ENCODE results near the gene TP53INP2. TPM values are rescaled to one million over a fixed set of nuclear protein-coding genes. Genes with fewer than 3 reads are reported as not detected.

TP53INP2 gene
- total and polyA plus RNA-seq, 2 of the 4 experiments (the other 2 are of a cell fraction), result 1.3 to 7.4 TPM

DNA sequence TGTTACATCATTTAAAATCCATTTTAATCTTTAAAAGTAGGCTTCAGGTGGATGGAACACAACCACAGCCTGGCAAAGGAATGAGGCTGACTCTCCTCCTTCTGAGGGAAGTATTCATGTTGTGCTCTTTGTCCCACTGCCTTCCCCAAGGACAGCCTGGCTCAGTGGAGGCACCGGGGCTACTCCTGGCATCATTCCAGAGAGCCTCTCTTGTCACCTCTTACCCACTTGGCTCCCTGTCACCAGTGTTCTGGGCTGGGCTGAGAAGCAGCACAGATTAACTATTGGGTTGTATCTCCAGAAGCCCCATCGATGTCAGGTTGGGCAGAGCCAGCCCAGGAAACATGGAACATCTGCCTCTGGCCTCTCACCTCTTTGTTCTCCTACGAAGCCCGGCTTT, 10.7 kb upstream of the TP53INP2 start:
- H2AK9ac ChIP-seq (replicated peaks; ENCODE audit: low read depth, low read length, poor library complexity), result no peak overlapping the region
- no peak overlapping the region for H3K56ac ChIP-seq (ENCODE audit: extremely low read depth, insufficient read depth, low read length)
- H3K4me1 ChIP-seq (ENCODE audit: control insufficient read depth, insufficient read depth, low read length), result no peaks in the 10 kb centered on the region
- WGBS, 2 experiments (ENCODE audit: extremely low coverage in 2 of 2, insufficient read length in 1 of 2), result 44% methylated on average over 3 of the region's 4 CpGs; no CpG with 5 or more reads in 1 of the 2 experiments
- intact Hi-C loops (cut with micrococcal nuclease), result no loop called here
- no peaks in the 10 kb centered on the region for H3K79me1 ChIP-seq (ENCODE audit: low read depth in 1 of 2, low read length in 2 of 2)
- CTCF ChIA-PET, result no interaction called here
- ATAC-seq (ENCODE audit: low read depth) (no peak), DNase-seq (no peak)
- H4K8ac ChIP-seq (ENCODE audit: low read depth in 2 of 2, low read length in 2 of 2), result no peak overlapping the region
- H3K4ac ChIP-seq (ENCODE audit: low read depth, low read length), result no peak overlapping the region
- H2BK5ac ChIP-seq (ENCODE audit: low read depth, low read length, poor library complexity, severe bottlenecking), result no peak overlapping the region
- H2BK20ac ChIP-seq (ENCODE audit: low read depth, low read length), result no peak overlapping the region
- H4K5ac ChIP-seq (ENCODE audit: low read depth, low read length), result no peak overlapping the region
- no peak overlapping the region for H3K18ac ChIP-seq (ENCODE audit: low read depth, low read length)
- no peaks in the 10 kb centered on the region for H3K9me1 ChIP-seq (ENCODE audit: insufficient read depth, low read length)
- no peak overlapping the region for H2BK120ac ChIP-seq (ENCODE audit: low read depth, low read length)
- no peak overlapping the region for H2BK15ac ChIP-seq (ENCODE audit: low read depth, low read length)
- no TSS peak for BruUV-seq (replicated peaks)
- no peak overlapping the region for H3K27ac ChIP-seq (ENCODE audit: insufficient read depth, low read length)
- no peak overlapping the region for H3K14ac ChIP-seq (replicated peaks; ENCODE audit: low read depth, low read length)
- no peaks in the 10 kb centered on the region for H3K36me3 ChIP-seq (ENCODE audit: control insufficient read depth, insufficient read depth, low read length)
- peak overlapping the region; percentile 61 for H2AFZ ChIP-seq (replicated peaks; ENCODE audit: low read length, poor library complexity)
- H3K27me3 ChIP-seq (ENCODE audit: control insufficient read depth, insufficient read depth, low read length), result peaks cover 5% of the 10 kb centered on the region; the same call in 1 of the 2 replicates
- TF ChIP-seq, protein P1, sequence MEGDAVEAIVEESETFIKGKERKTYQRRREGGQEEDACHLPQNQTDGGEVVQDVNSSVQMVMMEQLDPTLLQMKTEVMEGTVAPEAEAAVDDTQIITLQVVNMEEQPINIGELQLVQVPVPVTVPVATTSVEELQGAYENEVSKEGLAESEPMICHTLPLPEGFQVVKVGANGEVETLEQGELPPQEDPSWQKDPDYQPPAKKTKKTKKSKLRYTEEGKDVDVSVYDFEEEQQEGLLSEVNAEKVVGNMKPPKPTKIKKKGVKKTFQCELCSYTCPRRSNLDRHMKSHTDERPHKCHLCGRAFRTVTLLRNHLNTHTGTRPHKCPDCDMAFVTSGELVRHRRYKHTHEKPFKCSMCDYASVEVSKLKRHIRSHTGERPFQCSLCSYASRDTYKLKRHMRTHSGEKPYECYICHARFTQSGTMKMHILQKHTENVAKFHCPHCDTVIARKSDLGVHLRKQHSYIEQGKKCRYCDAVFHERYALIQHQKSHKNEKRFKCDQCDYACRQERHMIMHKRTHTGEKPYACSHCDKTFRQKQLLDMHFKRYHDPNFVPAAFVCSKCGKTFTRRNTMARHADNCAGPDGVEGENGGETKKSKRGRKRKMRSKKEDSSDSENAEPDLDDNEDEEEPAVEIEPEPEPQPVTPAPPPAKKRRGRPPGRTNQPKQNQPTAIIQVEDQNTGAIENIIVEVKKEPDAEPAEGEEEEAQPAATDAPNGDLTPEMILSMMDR (conservative IDR thresholded peaks at IDR 0.05; ENCODE audit: low read depth, low read length), result no peak
- no peak for TF ChIP-seq SMC3 (IDR thresholded peaks at IDR 0.05; ENCODE audit: low read depth, low read length)
- no peak for TF ChIP-seq POLR2A (IDR thresholded peaks at IDR 0.05; ENCODE audit: low read depth, low read length)
- no peak for TF ChIP-seq MXI1 (IDR thresholded peaks at IDR 0.05; ENCODE audit: borderline replicate concordance, low read depth, low read length)
- TF ChIP-seq FOS (IDR thresholded peaks at IDR 0.05; ENCODE audit: low read depth, low read length), result no peak
- TF ChIP-seq, protein P2, sequence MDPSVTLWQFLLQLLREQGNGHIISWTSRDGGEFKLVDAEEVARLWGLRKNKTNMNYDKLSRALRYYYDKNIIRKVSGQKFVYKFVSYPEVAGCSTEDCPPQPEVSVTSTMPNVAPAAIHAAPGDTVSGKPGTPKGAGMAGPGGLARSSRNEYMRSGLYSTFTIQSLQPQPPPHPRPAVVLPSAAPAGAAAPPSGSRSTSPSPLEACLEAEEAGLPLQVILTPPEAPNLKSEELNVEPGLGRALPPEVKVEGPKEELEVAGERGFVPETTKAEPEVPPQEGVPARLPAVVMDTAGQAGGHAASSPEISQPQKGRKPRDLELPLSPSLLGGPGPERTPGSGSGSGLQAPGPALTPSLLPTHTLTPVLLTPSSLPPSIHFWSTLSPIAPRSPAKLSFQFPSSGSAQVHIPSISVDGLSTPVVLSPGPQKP (IDR thresholded peaks at IDR 0.05; ENCODE audit: borderline replicate concordance, low read depth, low read length), result no peak
- no peak for TF ChIP-seq RAD21 (IDR thresholded peaks at IDR 0.05; ENCODE audit: low read length)
- TF ChIP-seq MAZ (IDR thresholded peaks at IDR 0.05; ENCODE audit: borderline replicate concordance, low read depth, low read length), result no peak
- TF ChIP-seq BHLHE40 (IDR thresholded peaks at IDR 0.05; ENCODE audit: low read depth, low read length), result no peak
- no peak for TF ChIP-seq NFE2L2 (IDR thresholded peaks at IDR 0.05; ENCODE audit: low read depth, low read length)
- no peak for TF ChIP-seq RFX5 (IDR thresholded peaks at IDR 0.05; ENCODE audit: low read depth, low read length)
- TF ChIP-seq MAFK (IDR thresholded peaks at IDR 0.05; ENCODE audit: low read depth, low read length), result no peak
- TF ChIP-seq CEBPB (IDR thresholded peaks at IDR 0.05; ENCODE audit: low read depth, low read length), result no peak
- TF ChIP-seq CHD1 (IDR thresholded peaks at IDR 0.05; ENCODE audit: low read depth, low read length), result no peak
- no peak for TF ChIP-seq RCOR1 (IDR thresholded peaks at IDR 0.05; ENCODE audit: insufficient replicate concordance, low read length)
- TF ChIP-seq, protein P3, sequence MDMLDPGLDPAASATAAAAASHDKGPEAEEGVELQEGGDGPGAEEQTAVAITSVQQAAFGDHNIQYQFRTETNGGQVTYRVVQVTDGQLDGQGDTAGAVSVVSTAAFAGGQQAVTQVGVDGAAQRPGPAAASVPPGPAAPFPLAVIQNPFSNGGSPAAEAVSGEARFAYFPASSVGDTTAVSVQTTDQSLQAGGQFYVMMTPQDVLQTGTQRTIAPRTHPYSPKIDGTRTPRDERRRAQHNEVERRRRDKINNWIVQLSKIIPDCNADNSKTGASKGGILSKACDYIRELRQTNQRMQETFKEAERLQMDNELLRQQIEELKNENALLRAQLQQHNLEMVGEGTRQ (IDR thresholded peaks at IDR 0.05; ENCODE audit: low read depth, low read length), result no peak
- no peak overlapping the region for H3K4me3 ChIP-seq (ENCODE audit: insufficient read depth, low read depth, low read length)
- H3K9ac ChIP-seq (ENCODE audit: low read depth, low read length), result no peak overlapping the region
- in situ Hi-C loops (cut with MboI; ENCODE audit: low sequenced_read_pairs), result no loop called here
- H3K9me3 ChIP-seq (ENCODE audit: control insufficient read depth, insufficient read depth, low read length), result no peaks in the 10 kb centered on the region
- no peak overlapping the region for H3K4me2 ChIP-seq (ENCODE audit: low read depth, low read length)
- H4K20me1 ChIP-seq (ENCODE audit: insufficient read depth, low read length), result no peaks in the 10 kb centered on the region
- POLR2A ChIA-PET (ENCODE audit: unreplicated experiment), result no interaction called here
- dilution Hi-C loops (cut with HindIII; ENCODE audit: low sequenced_read_pairs, unreplicated experiment), result no loop called here
- H3K23ac ChIP-seq (ENCODE audit: low read depth, low read length), result no peak overlapping the region
- no peak overlapping the region for H2AK5ac ChIP-seq (ENCODE audit: low read depth, low read length)
- no peak overlapping the region for H4K91ac ChIP-seq (ENCODE audit: insufficient read depth, low read depth, low read length)
